Testis (tissue), 2 donors: ENCODE data around the gene NMS.

ENCODE experiments used
- POLR2A ChIP-seq: fragments of 450-650 bp; IDR thresholded peaks from one replicate; pipeline ENCODE4 v1.6.1; 2017; ENCODE audit warnings: antibody characterized with exemption, mild to moderate bottlenecking, moderate library complexity
- TF ChIP-seq, protein P1 (sequence below), 3 experiments: fragments of 450-650 bp in 2 of 3; fragments of 200-600 bp in 1 of 3; sonication (generic) in 1 of 3; IDR thresholded peaks; one replicate each; pipeline ENCODE4 v1.5.1; 2016 to 2019; ENCODE audit warnings: antibody characterized with exemption in 3 of 3, mild to moderate bottlenecking in 2 of 3, moderate library complexity in 1 of 3

DNA sequence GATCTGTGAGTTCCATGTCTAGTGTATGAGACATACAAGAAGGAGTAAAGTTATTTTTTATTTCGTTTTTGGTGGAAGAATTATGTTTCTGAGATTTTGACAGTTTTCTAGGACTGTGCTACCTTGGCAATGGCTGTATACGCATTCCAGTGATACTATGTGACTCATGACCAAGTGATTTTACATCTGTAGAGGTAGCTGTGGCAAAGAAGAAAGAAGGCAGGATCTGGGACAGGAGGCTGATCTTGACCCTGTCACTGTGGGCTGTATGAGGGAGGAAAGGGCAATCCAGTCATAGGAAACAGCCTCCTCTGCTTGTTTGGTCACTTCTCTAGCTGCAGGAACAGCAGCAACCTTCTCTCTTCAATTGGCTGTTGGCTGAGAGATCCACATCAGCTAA lies 48.5 kb downstream of the NMS start:
- TF ChIP-seq, protein P1, sequence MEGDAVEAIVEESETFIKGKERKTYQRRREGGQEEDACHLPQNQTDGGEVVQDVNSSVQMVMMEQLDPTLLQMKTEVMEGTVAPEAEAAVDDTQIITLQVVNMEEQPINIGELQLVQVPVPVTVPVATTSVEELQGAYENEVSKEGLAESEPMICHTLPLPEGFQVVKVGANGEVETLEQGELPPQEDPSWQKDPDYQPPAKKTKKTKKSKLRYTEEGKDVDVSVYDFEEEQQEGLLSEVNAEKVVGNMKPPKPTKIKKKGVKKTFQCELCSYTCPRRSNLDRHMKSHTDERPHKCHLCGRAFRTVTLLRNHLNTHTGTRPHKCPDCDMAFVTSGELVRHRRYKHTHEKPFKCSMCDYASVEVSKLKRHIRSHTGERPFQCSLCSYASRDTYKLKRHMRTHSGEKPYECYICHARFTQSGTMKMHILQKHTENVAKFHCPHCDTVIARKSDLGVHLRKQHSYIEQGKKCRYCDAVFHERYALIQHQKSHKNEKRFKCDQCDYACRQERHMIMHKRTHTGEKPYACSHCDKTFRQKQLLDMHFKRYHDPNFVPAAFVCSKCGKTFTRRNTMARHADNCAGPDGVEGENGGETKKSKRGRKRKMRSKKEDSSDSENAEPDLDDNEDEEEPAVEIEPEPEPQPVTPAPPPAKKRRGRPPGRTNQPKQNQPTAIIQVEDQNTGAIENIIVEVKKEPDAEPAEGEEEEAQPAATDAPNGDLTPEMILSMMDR (IDR thresholded peaks at IDR 0.05): no peak
- TF ChIP-seq POLR2A: no peak
